ENCODE data around the gene RHBDF2.
"Not testable (repeated sequence)": the region's sequence is repeated elsewhere in the genome, so short reads cannot be mapped to it uniquely, and the experiment has no call there.

Gene RHBDF2

GRCh38 chr17:76523084-76524037, 22.1 kb upstream of the RHBDF2 start:
- peak; percentile 85 to 86 for DNase-seq

DNA sequence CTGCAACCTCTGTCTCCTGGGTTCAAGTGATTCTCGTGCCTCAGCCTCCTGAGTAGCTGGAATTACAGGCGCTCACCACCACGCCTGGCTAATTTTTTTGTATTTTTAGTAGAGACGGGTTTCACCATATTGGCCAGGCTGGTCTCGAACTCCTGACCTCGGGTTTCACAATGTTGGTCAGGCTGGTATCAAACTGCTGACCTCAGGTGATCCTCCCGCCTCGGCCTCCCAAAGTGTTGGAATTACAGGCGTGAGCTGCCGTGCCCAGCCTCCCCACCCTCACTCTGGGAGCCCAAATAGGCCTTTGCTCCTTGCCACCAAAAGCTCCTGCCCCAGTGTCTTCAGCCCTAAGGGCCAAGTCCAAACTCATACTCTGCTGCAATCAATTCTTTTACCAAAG, 20.5 kb upstream of the RHBDF2 start:
- not testable (repeated sequence) for DNase-seq

- no peak for DNase-seq
These were observed 20.0 kb upstream of the RHBDF2 start for GRCh38 chr17:76521262-76521661.

DNA sequence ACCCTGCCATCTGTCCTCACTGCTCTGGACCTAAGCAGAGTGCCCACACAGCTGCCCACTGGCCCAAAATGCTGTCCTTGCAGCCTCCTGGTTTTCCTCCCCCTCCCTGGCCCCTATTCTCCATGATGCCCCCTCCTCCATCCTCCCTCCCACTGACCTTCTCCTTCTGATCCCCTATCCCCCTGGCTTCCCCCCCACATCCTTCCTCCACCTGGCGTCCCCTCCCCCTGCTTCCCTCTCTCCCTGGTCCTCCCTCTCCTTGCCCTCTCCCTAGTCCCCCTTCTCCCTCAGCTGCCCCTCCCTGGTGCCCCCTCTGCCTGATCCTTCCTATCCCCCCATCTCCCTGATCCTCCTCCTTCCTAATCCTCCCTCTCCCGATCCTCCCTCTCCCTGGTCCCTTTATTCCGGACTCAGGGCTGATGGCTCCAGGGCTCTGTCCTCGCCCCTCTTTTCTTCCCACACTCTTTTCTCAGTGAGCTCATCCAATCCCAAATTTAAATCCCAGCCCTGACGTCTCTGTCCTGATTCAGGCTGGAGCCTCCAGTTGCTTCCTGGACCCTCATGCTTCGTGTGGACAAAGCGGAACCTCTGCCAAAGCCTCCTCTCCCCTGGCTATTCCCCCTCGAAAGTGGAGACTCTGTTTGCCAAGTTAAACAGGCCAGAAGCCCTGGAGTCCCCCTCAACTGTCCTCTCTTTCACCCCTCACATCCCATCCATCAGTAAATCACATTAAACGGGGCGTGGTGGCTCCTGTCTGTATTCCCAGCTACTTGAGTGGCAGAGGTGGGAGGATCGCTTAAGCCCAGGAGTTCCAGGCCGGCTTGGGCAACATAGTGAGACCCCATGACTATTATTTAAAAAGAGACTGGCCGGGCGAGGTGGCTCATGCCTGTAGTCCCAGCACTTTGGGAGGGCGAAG, 18.1 kb upstream of the RHBDF2 start:
- DNase-seq: no peak

- DNase-seq: no peak
These were observed 16.4 kb upstream of the RHBDF2 start for GRCh38 chr17:76517638-76518038.

- DNase-seq: peak; percentile 77 to 80
These were observed 14.2 kb upstream of the RHBDF2 start for GRCh38 chr17:76515274-76515949.

GRCh38 chr17:76514355-76514754, 13.1 kb upstream of the RHBDF2 start:
- DNase-seq: not testable (repeated sequence)

- DNase-seq: no peak
These were observed 12.1 kb upstream of the RHBDF2 start for GRCh38 chr17:76513306-76513692.

DNA sequence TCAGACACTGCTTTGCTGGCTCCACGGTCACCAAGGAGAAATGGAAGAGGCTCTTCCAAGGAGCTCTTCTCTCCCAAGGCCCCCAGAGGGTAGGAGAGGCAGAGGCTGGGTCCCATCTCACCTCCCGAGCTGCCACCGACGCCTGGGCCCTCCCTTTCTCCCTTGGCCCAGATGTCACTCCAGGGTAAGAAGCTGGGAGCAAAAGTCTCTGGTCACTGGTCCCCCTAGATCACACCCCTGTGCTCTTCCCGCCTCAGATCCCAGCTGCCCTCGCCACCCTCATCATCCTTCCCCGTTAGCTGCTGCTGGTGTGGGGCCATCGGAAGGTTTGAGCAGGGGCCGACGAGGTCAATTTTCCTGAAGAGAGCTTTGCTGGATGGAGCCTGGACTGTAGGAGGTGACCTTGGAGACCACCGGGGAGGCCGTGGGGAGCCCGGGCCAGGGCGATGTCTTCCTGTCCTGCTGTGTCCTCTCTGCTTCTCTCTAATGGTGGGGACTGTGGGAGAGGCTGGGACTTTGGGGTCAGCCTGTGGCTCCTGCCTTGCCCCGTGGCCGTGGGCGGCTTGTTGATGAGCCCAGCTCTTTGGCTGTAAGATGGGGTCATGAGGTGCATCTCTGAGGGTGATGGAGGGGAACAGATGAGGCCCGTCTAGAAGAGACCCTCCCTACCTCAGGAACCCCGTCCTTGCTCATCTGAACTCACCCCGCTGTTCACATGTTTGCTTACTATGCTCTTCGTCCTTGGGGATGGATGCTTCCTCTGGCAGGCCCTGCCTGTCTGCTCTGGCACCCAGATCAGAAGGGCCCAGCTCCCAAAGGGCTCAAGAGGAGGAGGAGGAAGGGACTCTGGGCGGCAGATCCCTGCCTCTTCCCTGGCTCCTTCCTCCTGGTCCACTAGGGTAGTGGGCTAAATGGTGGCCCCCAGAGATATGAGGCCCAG, 11.4 kb upstream of the RHBDF2 start:
- DNase-seq: no peak

- DNase-seq: no peak
These were observed 10.6 kb upstream of the RHBDF2 start for GRCh38 chr17:76511668-76512365.

- DNase-seq: no peak
These were observed 9.6 kb upstream of the RHBDF2 start for GRCh38 chr17:76510831-76511244.

DNA sequence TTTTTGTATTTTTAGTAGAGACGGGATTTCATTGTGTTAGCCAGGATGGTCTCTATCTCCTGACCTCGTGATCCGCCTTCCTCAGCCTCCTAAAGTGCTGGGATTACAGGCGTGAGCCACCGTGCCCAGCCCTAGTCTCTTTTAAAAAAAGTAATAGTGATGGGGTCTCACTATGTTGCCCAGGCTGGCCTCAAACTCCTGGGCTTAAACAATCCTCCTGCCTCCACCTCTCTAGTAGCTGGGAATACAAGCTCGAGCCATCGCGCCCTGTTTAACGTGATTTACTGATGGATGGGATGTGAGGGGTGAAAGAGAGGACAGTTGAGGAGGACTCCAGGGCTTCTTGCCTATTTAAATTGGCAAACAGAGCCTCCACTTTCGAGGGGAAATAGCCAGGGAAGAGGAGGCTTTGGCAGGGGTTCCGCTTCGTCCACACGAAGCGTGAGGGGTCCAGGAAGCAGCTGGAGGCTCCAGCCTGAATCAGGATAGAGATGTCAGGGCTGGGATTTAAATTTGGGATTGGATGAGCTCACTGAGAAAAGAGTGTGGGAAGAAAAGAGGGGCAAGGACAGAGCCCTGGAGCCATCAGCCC, 7.3 kb upstream of the RHBDF2 start:
- DNase-seq: not testable (repeated sequence)

DNA sequence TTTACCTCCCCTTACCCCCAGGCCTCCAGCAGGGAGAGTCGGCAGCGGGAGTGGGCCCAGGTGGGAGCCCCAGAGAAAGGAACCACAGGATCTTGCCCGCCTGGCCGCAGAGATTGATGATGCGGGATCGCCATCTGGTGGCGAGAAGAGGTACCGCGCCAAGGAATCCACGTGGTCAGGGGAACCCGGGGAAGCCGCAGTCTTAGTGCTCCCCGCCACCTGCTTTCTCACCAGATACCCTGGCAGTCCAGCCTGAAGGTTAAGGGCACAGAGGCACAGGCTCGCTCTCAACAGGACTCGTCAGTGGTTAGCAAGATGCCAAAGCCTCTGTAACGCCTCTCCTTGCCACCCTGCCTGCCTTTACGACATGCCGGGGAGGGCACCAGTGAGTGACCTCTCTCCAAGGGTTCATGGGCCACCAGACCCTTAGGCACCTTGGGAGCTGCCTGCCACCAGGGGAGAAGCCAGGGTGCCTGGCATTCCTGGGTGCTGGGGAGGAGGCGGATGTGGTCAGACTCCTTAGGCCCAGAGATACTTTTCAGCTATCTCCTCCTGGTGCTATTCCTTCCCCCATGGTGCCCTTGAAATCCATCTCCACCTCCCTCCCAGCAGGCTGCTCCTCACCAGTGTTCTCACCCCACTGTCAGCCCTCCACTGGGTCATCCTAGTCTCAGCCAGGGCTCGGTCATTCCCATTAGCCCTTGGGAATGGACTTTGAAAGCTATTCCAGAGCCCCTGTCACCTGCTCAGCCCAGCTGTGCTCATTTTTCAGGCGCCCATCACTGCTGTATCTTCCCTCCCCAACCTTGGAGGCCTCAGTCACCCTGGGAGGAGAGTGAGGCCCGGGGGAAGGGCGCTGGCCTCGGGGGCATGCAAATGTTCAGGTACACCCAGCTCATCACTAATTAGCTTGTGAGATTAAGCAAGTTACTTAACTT, 5.5 kb upstream of the RHBDF2 start:
- DNase-seq: peak; percentile 91

GRCh38 chr17:76504117-76504516, 2.9 kb upstream of the RHBDF2 start:
- no peak for DNase-seq

- DNase-seq: no peak
These were observed 1.4 kb upstream of the RHBDF2 start for GRCh38 chr17:76502341-76503211.

GRCh38 chr17:76501827-76502307, 644 bp upstream of the RHBDF2 start:
- no peak for DNase-seq

GRCh38 chr17:76500747-76501017, 541 bp downstream of the RHBDF2 start:
- no peak for DNase-seq

GRCh38 chr17:76500074-76500746, 1.0 kb downstream of the RHBDF2 start:
- no peak for DNase-seq
